Activated T-cell treated with anti-CD3 and anti-CD28 coated beads for 24 hours (primary cell): ENCODE measurements around the gene ALX4.

Experiments
- DNase-seq: peaks from one replicate; pipeline ENCODE4 v3.0.0-alpha.2; 2020; ENCODE audit warnings: low read depth

ALX4 gene

GRCh38 chr11:44315947-44316658 is 6.2 kb upstream of the ALX4 start:
- DNase-seq: no peak

DNA sequence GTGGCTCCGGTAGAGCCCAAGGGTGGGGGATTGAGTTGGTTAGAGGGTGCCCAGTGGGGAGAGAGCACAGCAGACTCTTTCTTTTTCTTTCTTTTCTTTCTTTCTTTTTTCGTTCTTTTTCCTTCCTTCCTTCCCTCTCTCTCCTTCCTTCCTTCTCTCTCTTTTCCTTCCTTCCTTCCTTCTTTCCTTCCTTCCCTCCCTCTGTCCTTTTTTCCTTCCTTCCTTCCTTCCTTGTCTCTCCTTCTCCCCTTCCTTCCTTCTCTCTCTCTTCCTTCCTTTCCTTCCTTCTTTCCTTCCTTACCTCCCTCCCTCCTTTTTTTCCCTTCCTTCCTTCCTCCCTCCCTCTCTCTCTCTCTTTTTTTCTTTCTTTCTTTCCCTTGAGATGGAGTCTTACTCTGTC is 4.8 kb upstream of the ALX4 start:
- no peak for DNase-seq

DNA sequence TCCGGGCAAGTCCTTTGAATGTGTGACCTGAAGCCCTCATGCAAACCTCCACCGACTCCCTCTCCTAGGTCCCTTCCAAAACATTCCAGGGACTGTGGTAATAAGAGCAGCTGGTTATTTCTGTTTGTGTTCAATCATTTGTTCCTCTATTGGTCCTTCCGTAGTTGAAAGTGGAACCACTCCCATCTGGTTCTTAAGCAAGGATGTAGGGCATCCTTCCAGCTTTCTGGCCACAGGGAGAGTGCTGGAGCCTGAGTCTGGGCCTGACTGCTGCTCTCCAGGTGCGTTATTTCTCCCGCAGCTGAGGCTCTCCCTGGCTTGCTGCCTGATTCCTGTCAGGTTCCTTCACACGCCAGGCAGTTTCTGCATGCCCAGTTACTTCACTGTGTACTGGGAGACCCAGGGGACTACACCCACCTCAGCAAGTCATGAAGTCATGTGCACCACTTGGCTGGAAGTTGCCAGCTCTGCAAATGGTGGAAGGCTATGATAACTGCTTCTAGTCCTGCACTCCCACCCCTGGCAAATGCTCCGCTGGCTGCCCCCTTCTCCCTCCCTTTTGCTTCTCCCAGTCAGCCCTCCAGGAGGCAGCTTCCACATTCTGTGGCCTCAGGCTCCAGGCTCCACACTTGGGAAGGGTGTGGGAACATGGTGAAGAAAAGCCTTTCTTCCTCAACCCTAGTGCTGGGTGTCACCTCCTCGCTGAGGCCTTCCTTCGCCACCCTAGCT is 4.0 kb upstream of the ALX4 start:
- no peak for DNase-seq

DNA sequence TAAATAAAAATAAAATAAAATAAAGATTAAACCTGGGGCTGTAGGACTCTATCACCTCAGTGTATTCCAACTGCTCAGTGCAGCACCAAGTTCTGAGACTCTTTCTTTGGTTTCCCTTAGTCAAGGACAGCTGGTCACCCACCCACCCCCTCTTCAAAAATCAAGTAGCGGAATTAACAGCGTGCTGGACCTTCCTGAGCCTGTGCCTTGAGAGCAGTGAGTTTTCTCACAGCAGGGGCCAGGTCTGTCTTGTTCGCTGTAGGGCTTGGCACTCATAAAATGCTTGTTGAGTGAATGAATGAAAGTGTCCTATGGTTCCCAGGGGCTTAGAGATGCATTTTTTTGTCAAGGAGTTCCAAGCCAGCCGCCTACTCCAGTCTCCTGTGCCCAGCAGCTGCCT is 2.9 kb upstream of the ALX4 start:
- no peak for DNase-seq

DNA sequence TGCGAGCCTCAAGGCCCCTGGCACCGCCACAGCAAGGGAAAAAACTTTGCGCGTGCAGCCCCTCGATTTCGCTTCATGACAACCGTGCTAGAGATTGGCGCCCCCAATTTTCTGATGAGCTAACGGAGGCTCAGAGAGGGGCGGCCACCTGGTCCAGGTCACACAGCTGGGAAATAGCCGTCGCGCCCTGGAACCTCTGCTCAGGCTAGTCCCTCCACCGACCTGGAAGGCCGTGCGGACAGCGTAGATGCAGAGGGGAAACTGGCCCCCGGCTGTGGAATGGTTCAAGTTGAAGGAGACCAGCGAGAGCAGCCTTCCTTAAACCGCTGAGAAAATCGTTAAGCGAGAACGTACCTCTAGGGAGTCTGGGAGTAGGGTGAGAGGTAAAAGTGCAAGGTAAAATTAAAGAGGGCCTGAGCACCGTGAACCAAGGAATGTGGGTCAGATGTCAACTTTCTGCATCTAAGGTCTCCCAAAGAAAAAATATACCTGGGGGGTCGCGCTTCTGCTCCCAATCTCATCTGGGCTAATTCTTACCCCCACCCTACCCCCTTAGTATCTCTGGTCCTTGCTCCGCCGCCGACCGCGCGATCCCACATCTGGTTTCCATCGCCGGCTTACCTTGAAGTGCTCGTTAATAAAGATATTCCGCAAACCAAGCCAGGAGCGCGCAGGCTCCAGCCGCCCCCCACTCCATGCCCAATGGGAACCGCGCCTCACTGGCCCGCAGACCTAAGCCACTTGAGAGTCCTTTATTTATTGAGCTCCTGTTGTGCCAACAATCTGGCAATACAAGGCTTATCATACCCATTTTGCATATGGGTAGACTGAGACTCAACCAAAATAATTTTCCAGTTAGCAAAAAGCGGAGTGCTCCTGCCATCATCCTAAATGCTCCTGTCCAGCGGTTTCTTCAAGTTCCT is 1.7 kb upstream of the ALX4 start:
- no peak for DNase-seq

DNA sequence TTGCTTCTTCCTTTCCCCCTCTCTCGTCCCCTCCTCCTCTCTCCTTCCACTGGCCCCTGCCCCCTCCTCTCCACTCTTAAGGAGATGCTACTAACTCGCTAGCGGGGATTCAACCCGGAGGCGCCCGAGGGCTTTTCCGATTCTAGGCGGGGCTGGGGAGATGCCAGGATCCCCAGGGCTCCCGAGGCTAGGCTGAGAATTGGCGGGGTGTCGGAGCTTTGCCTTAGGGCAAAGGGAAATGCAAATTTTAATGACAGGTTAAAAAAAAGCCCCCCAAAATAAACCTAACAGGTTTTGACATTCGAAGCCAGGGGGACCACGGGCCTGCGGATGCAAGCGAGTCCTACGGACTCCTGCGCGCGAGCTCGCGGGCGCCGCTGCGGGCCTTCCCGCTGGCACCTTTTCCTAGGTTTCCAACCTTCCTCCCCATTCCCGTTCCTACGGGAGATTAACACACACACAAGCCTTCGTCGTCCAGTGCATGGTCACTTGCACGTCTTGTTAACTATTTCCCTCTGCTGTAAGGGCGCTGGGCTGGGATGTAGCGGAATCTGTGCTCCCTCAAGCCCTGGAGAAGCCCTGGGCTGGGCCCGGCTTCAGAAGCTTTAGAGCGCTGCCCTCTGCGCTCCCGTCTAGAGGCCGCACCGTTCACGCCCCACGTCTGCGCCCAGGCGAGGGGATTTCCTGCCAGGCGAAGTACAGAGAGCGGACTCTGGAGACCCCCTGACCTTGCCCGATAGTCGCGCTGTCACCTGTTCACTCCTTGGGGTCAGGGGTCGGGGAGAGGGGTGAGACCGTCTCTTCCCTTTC is 729 bp upstream of the ALX4 start:
- DNase-seq: no peak

GRCh38 chr11:44310206-44310462 is 195 bp upstream of the ALX4 start:
- DNase-seq: no peak

- no peak for DNase-seq
These were observed 939 bp downstream of the ALX4 start for GRCh38 chr11:44308923-44309477.

- no peak for DNase-seq
These were observed 1.6 kb downstream of the ALX4 start for GRCh38 chr11:44308256-44308922.

DNA sequence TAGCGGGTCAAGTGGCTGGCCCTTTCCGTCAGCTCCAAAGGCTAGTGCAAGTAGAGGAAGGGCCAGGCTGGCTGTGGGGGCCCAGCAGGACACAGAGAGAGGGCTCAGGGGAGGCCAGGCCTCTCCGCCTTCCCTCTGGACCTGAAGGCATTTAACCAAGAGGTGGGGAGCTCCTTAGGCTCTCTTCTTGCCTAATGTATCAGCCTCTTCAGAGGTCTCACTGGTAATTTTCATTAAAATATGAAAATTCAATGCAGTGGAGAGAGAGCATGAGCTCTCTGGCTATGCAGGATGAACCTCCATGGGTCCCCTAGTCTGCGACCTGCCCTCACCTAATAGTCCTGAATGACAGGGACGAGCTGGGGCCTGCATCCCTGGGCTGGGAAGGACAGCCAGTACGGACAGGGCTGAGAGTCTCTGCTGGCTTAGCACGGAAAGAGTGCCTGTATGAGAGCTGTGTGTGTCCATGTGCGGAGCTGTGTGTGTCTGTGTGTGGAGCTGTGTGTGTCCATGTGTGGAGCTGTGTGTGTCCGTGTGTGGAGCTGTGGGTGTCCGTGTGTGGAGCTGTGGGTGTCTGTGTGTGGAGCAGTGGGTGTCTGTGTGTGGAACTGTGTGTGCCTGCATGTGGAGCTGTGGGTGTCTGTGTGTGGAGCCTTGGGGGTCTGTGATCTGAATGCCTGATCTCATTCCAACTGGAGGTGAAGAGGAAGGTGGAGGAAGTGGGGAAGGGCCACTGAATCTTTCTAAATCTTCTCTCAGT is 2.4 kb downstream of the ALX4 start:
- DNase-seq: no peak

DNA sequence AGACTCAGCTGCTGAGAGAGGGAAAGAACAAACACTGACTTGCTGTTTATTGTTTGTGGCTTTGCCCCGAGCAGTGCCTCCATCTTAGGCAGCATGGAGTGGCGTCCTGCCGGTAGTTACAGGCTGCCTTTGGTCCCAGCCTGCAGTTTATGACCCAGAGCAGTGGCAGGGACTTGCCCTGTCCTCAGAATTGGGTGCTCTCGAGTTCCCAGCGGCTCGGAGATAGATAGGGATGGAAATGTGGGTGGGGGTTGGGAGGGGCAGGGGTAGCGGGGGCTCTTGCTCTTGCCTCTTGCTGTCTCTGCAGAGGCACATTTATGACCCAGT is 3.1 kb downstream of the ALX4 start:
- no peak for DNase-seq

DNA sequence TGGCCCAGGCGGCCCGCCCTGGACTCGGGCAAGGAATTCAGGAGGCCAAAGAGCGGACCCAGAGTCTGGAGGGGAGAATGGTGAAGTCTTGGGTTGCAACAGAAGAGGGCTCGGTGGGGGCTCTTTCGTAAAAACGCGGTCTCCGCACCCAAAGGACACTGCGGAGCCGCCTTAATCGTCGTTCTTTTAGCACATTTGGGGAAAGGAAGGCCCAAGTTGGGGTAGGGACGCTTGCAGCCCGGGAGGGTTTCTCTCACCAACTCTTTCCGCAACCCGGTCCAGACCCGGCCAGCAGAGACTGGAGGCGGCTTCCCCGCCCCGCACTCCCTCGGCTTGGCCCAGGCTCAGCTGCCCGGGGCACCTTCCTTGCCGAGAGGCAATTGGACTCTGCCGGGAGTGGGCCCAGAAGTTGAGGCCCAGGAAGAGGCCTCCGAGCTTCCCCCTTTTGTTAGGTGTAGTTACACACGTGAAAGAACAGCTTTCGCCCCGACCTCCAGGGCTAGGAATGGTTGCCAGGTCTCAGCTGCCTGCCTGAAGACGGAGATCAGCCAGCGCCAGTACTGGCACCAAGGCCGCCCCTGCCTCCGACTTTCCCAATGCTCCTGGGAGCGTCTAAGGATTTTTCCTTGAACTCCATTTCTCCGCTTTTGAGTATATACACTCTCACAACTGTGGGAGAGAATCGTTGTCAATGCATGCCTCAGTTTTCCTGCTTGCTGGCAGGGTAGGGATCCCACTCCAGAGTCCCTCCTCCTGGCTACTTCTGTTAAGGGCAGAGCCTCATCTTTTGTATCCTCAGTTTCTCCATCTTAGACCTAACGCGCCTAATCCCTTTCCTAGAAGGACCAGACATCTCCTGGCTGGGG is 3.7 kb downstream of the ALX4 start:
- DNase-seq: no peak

GRCh38 chr11:44305470-44306051 is 4.4 kb downstream of the ALX4 start:
- no peak for DNase-seq

DNA sequence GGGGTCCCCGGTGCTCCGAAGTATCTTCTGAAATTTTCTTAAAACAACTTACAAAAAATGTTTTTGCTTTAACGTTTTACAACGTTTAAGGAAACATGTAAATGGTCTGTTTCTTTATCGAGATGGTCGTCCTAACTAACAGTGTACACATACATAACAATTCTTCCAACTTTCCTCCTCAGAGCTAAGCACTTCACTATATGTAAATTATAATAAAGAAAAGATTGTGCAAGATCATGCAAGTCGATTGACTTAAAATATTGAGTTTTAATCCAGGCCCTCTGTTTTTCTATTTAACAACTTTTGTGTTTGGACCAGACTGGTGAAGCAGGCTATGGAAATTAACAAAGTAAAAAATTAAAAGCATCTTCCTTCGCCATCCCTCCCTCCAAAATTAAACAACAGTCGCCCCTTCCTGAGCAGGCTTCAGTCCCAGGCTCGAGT is 4.9 kb downstream of the ALX4 start:
- no peak for DNase-seq

DNA sequence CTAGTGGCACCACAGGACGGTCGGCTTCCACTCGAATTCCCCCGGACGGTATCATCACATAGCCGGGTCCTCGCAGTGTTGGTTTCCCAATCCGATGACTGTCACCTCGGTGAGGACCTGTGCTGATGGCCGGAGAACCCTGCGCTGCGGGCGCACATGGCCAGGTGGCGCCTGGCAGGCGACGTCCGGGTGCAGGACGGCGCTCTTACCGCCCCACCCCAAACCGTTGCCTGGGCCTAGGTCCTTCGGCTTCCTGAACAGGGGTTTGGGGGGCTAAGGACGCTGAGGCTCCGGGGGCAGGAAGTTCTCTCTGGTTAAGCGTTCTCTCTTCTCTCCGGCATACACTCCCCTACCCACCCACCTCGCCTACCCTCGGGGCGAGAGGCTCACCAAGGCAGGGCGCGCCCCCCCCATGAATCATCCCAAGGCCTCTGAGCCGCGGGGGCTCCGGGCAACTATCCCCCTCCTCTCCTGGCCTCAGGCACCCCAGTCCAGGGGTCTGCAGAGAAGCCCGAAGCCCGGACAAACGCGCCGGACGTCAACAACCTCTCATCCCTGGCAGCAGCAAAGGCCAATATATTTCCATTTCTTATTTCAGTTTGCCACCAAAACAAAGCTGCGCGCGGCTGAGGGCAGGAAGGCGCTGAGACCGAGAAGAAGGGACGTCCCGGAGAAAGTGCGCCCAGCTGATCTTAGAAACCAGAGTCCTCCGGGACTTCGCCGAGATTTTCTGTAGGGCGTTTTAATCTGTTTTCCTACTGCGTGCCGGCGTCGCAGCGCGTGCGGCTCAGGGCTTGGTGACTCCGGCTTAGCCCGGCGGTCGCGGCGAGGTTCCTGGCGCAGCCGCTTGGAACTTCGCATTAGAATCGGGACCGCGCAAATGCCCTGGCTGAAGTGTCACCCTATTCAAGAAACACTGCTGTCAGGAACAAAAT is 5.6 kb downstream of the ALX4 start:
- no peak for DNase-seq

DNA sequence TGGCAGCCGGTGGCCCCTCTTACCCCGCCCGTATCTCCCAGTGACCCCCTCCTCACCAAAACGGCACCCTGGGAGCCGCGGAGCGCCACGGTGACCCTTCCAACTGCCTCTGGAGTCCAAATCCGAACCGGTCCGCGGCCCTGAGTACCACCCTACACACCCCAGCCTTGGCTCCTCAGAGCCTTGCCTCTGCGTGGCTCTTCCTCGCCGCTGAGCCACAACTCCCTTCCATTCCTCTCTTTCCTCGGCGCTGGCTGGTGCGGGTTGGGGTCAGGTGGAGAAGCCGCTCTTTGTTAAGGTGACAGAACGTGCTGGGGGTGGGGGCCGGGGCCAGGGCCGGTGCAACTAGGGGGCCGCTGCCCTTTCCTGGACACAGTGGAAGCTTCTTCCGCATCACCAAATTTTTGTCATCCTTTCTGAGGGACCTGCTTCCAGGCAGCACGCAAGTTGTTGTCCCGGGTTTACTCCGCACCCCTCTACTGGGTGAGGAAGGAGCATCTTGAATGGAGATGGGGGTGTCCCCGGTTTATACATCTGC is 6.5 kb downstream of the ALX4 start:
- DNase-seq: no peak

- no peak for DNase-seq
These were observed 8.2 kb downstream of the ALX4 start for GRCh38 chr11:44301564-44302271.
